Endodermal cell (in vitro differentiated cells): ENCODE data around the gene CFAP69. TPM values are rescaled to one million over a fixed set of nuclear protein-coding genes. Genes with fewer than 3 reads are reported as not detected.

ENCODE experiments used
- DNase-seq: peaks from one replicate; pipeline ENCODE4 v3.0.0-alpha.2; 2017
- H3K27ac ChIP-seq: 2 replicates; pipeline ENCODE4 v1.5.1; 2013; ENCODE audit warnings: mild to moderate bottlenecking, low read depth, low read length, moderate library complexity
- H3K27me3 ChIP-seq: 2 replicates; pipeline ENCODE4 v1.6.1; 2013; ENCODE audit warnings: mild to moderate bottlenecking, low read length, moderate library complexity; ENCODE audit not compliant: insufficient read depth, control insufficient read depth, poor library complexity, severe bottlenecking
- H3K36me3 ChIP-seq: 2 replicates; pipeline ENCODE4 v1.7.0; 2013; ENCODE audit warnings: mild to moderate bottlenecking, low read length, moderate library complexity; ENCODE audit not compliant: control insufficient read depth, insufficient read depth
- H3K4me1 ChIP-seq: one replicate; pipeline ENCODE4 v1.7.0; 2013; ENCODE audit warnings: low read length; ENCODE audit not compliant: control insufficient read depth, insufficient read depth
- H3K4me3 ChIP-seq: 2 replicates; pipeline ENCODE4 v1.5.1; 2013; ENCODE audit warnings: mild to moderate bottlenecking, low read length, moderate library complexity
- H3K9ac ChIP-seq: 2 replicates; pipeline ENCODE4 v1.6.1; 2013; ENCODE audit warnings: mild to moderate bottlenecking, low read length, moderate library complexity; ENCODE audit not compliant: poor library complexity, severe bottlenecking; ENCODE audit errors: extremely low read depth
- H3K9me3 ChIP-seq: 2 replicates; pipeline ENCODE4 v1.6.1; 2013; ENCODE audit warnings: mild to moderate bottlenecking, low read length, moderate library complexity; ENCODE audit not compliant: control insufficient read depth
- H3K27ac Mint-ChIP-seq: 2 replicates; pipeline ENCODE4 v1.8.0; 2020; ENCODE audit warnings: mixed read lengths
- H3K27me3 Mint-ChIP-seq: 2 replicates; pipeline ENCODE4 v1.8.0; 2021; ENCODE audit warnings: mild to moderate bottlenecking, mixed read lengths; ENCODE audit not compliant: insufficient read depth
- H3K36me3 Mint-ChIP-seq: 2 replicates; pipeline ENCODE4 v1.8.0; 2020; ENCODE audit warnings: low read depth, mixed read lengths
- H3K4me1 Mint-ChIP-seq: 2 replicates; pipeline ENCODE4 v1.8.0; 2020; ENCODE audit warnings: mixed read lengths
- H3K4me3 Mint-ChIP-seq: 2 replicates; pipeline ENCODE4 v1.8.0; 2020; ENCODE audit warnings: mild to moderate bottlenecking, moderate library complexity, mixed read lengths
- H3K9me3 Mint-ChIP-seq: 2 replicates; pipeline ENCODE4 v1.8.0; 2020; ENCODE audit warnings: mild to moderate bottlenecking, mixed read lengths
- CTCF ChIP-seq: fragments of 200-600 bp; sonication (generic); conservative IDR thresholded peaks from 2 replicates; pipeline ENCODE4 v1.5.0; 2021; ENCODE audit warnings: antibody characterized with exemption, mild to moderate bottlenecking
- WGBS, 2 experiments: methylation state at CpG; one replicate each; pipeline versions ENCODE4 v1.1.5 to v1.1.7; 2013; ENCODE audit warnings: missing lambda C conversion rate in 2 of 2, mixed read lengths in 1 of 2; ENCODE audit not compliant: insufficient coverage in 1 of 2, insufficient read length in 1 of 2; 5-methylcytosine and 5-hydroxymethylcytosine counted together
- total RNA-seq, 2 donors: library from RNA; stranded (reverse); fragmentation: NEBNext Ultra II Directional in 1 of 2; extraction: Animal tissue kit (Norgen Biotek cat#: 25700) in 1 of 2; gene quantifications; 2 replicates in 1 of 2; 3 replicates in 1 of 2; pipeline ENCODE4 v1.2.1, GENCODE V29; 2021

CFAP69 gene
- total RNA-seq, 2 donors from 2014 or later: 4.9 to 6.6 TPM

- Mint-ChIP-seq H3K4me1 (peaks cover 10% of the 10 kb centered on the region), H3K27ac (no peak overlapping the region), H3K9me3 (no peaks in the 10 kb centered on the region), H3K4me3 (no peak overlapping the region), H3K27me3 (peaks cover 4% of the 10 kb centered on the region), H3K36me3 (no peaks in the 10 kb centered on the region)
- no peak for DNase-seq
- peaks cover 1% of the 10 kb centered on the region for H3K27me3 ChIP-seq
- no peak overlapping the region for H3K27ac ChIP-seq
- H3K36me3 ChIP-seq: no peaks in the 10 kb centered on the region
- TF ChIP-seq CTCF: no peak
- no peaks in the 10 kb centered on the region for H3K4me1 ChIP-seq
- H3K4me3 ChIP-seq: no peak overlapping the region
- H3K9me3 ChIP-seq: no peaks in the 10 kb centered on the region
- WGBS, 2 experiments: 87 to 97% methylated on average over 3 to 6 of the region's 6 CpGs
- no peak overlapping the region for H3K9ac ChIP-seq
These were observed 28.8 kb upstream of the CFAP69 start for GRCh38 chr7:90216080-90216674.

GRCh38 chr7:90216771-90217170 lies 28.2 kb upstream of the CFAP69 start:
- Mint-ChIP-seq H3K4me3 (no peak overlapping the region), H3K4me1 (peaks cover 9% of the 10 kb centered on the region), H3K9me3 (no peaks in the 10 kb centered on the region), H3K27me3 (peaks cover 4% of the 10 kb centered on the region), H3K27ac (no peak overlapping the region), H3K36me3 (no peaks in the 10 kb centered on the region)
- Histone ChIP-seq H3K36me3 (no peaks in the 10 kb centered on the region), H3K27me3 (no peaks in the 10 kb centered on the region), H3K9me3 (no peaks in the 10 kb centered on the region), H3K27ac (no peak overlapping the region), H3K4me3 (no peak overlapping the region), H3K9ac (no peak overlapping the region), H3K4me1 (no peaks in the 10 kb centered on the region)
- 83 to 87% methylated on average over 2 of the region's 2 CpGs for WGBS, 2 experiments
- no peak for TF ChIP-seq CTCF
- DNase-seq: no peak

DNA sequence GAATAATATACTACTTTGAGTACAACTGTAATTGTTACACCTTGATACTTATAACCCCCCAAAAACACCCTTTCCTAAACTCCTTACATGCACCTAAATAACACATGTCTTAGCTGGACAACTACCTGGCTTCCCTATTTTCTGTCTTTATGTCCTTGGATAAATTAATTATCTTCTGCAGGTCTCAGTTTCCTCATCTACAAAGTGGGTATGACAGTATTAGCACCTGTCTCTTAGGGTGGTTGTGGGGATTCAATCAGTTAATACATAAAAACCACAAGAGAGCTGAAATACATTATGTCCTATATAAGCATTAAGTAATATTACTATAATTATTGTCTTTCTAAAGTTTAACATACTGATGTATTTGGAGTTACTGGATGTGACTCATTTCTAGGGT lies 22.6 kb upstream of the CFAP69 start:
- H3K27ac Mint-ChIP-seq: no peak overlapping the region
- no peak overlapping the region for H3K9ac ChIP-seq
- peaks cover 3% of the 10 kb centered on the region for H3K4me1 ChIP-seq
- no peaks in the 10 kb centered on the region for H3K27me3 ChIP-seq
- H3K27me3 Mint-ChIP-seq: no peaks in the 10 kb centered on the region
- peaks cover 12% of the 10 kb centered on the region for H3K4me1 Mint-ChIP-seq
- DNase-seq: no peak
- H3K4me3 Mint-ChIP-seq: no peak overlapping the region
- H3K9me3 Mint-ChIP-seq: no peaks in the 10 kb centered on the region
- no peak overlapping the region for H3K4me3 ChIP-seq
- no peak overlapping the region for H3K27ac ChIP-seq
- no peaks in the 10 kb centered on the region for H3K36me3 Mint-ChIP-seq
- no peaks in the 10 kb centered on the region for H3K36me3 ChIP-seq
- no peaks in the 10 kb centered on the region for H3K9me3 ChIP-seq
- TF ChIP-seq CTCF: no peak
